ENCODE data around the gene FAM149A.

The FAM149A gene

GRCh38 chr4:186104114-186104889 is at the start of gene FAM149A:
FAM149A (plus strand) TSS chr4:186104704.
- peak; percentile 8 for DNase-seq (ENCODE audit: low spot score)

GRCh38 chr4:186058253-186058979 is 46.1 kb upstream of the FAM149A start:
- no peak for DNase-seq (ENCODE audit: low spot score)

GRCh38 chr4:186058980-186059316 is 45.6 kb upstream of the FAM149A start:
- no peak for DNase-seq (ENCODE audit: low spot score)

GRCh38 chr4:186061921-186062320 is 42.6 kb upstream of the FAM149A start:
- no peak for DNase-seq (ENCODE audit: low spot score)

GRCh38 chr4:186067757-186068385 is 36.6 kb upstream of the FAM149A start:
- DNase-seq (ENCODE audit: low spot score): peak; percentile 19

GRCh38 chr4:186068581-186069348 is 35.7 kb upstream of the FAM149A start, which contains the start of gene TLR3:
TLR3 (plus strand) TSS chr4:186069156; CDS start chr4:186076620, 7,464 bp downstream.
- no peak for DNase-seq (ENCODE audit: low spot score)

- no peak for DNase-seq (ENCODE audit: low spot score)
These were observed 34.8 kb upstream of the FAM149A start for GRCh38 chr4:186069729-186070128.

- no peak for DNase-seq (ENCODE audit: low spot score)
These were observed 32.0 kb upstream of the FAM149A start for GRCh38 chr4:186072516-186072915.

- DNase-seq (ENCODE audit: low spot score): no peak
These were observed 30.3 kb upstream of the FAM149A start for GRCh38 chr4:186074189-186074588.

GRCh38 chr4:186078981-186079638 is 25.4 kb upstream of the FAM149A start:
- DNase-seq (ENCODE audit: low spot score): no peak

- no peak for DNase-seq (ENCODE audit: low spot score)
These were observed 24.8 kb upstream of the FAM149A start for GRCh38 chr4:186079694-186080093.

GRCh38 chr4:186081202-186081807 is 23.2 kb upstream of the FAM149A start:
- DNase-seq (ENCODE audit: low spot score): no peak

GRCh38 chr4:186082221-186082620 is 22.3 kb upstream of the FAM149A start:
- no peak for DNase-seq (ENCODE audit: low spot score)

GRCh38 chr4:186088523-186088922 is 16.0 kb upstream of the FAM149A start:
- no peak for DNase-seq (ENCODE audit: low spot score)

GRCh38 chr4:186092296-186092695 is 12.2 kb upstream of the FAM149A start:
- no peak for DNase-seq (ENCODE audit: low spot score)

- no peak for DNase-seq (ENCODE audit: low spot score)
These were observed 9.1 kb upstream of the FAM149A start for GRCh38 chr4:186095406-186095805.

GRCh38 chr4:186096681-186097165 is 7.8 kb upstream of the FAM149A start:
- DNase-seq (ENCODE audit: low spot score): no peak

- DNase-seq (ENCODE audit: low spot score): no peak
These were observed 7.1 kb upstream of the FAM149A start for GRCh38 chr4:186097386-186097785.

- no peak for DNase-seq (ENCODE audit: low spot score)
These were observed 1.6 kb upstream of the FAM149A start for GRCh38 chr4:186102931-186103330.

GRCh38 chr4:186104890-186105646 is 564 bp downstream of the FAM149A start:
- DNase-seq (ENCODE audit: low spot score): peak; percentile 3

Data from HuH-7 (cell line).